Epithelial cell of proximal tubule (primary cell): ENCODE measurements around the gene ECHDC3. TPM values are rescaled to one million over a fixed set of nuclear protein-coding genes. Genes with fewer than 3 reads are reported as not detected.

Experiments
- DNase-seq: peaks from one replicate; pipeline ENCODE4 v3.0.0-alpha.2; 2011; ENCODE audit warnings: low read depth
- H3K4me3 ChIP-seq: 2 replicates; pipeline ENCODE4 v1.5.1; 2011; ENCODE audit warnings: low read depth, mild to moderate bottlenecking, low read length
- total RNA-seq: library from RNA; depleted of rRNA; stranded (reverse); fragments of >200 nt; gene quantifications from 2 replicates; pipeline ENCODE4 v1.2.3, GENCODE V29; 2015
- TF ChIP-seq, protein P1 (sequence below): conservative IDR thresholded peaks from 2 replicates; pipeline ENCODE4 v1.5.1; 2012; ENCODE audit warnings: low read depth, mild to moderate bottlenecking, low read length

The ECHDC3 gene
- total RNA-seq, 1 donor from 2014 or later = 20.2 TPM

DNA sequence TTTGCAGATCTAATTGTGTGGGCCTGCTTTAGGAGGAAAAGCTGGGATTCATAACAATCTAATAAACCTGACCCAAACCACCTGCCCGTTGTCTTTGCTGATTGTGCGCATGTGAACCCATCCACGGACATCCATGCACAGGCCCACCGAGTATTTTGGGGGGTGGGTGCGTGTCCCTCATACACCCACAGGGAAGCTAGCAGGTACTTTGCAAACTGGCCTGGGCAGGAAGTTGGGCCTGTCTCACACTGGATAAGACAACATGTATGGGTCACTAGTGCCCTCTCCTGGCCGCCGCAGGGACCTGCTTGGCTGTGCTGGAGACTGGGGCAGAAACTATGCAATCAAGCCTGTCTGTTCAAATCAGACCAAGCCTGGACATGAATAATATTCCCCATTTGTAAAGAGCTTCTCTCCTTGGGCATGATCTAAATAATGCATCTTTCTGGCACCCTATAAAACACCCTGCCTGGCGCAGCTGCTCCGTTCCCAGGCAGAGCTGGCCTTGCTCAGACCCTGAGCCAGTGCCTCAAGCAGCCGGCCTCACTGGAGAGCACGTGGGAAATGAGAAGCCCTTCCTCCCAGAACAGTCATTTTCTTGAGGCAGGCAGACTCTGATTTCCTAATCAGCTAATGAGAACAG, 15.8 kb downstream of the ECHDC3 start:
- peak; percentile 30 for DNase-seq
- H3K4me3 ChIP-seq = no peak overlapping the region
- TF ChIP-seq, protein P1, sequence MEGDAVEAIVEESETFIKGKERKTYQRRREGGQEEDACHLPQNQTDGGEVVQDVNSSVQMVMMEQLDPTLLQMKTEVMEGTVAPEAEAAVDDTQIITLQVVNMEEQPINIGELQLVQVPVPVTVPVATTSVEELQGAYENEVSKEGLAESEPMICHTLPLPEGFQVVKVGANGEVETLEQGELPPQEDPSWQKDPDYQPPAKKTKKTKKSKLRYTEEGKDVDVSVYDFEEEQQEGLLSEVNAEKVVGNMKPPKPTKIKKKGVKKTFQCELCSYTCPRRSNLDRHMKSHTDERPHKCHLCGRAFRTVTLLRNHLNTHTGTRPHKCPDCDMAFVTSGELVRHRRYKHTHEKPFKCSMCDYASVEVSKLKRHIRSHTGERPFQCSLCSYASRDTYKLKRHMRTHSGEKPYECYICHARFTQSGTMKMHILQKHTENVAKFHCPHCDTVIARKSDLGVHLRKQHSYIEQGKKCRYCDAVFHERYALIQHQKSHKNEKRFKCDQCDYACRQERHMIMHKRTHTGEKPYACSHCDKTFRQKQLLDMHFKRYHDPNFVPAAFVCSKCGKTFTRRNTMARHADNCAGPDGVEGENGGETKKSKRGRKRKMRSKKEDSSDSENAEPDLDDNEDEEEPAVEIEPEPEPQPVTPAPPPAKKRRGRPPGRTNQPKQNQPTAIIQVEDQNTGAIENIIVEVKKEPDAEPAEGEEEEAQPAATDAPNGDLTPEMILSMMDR = peak; percentile 91

DNA sequence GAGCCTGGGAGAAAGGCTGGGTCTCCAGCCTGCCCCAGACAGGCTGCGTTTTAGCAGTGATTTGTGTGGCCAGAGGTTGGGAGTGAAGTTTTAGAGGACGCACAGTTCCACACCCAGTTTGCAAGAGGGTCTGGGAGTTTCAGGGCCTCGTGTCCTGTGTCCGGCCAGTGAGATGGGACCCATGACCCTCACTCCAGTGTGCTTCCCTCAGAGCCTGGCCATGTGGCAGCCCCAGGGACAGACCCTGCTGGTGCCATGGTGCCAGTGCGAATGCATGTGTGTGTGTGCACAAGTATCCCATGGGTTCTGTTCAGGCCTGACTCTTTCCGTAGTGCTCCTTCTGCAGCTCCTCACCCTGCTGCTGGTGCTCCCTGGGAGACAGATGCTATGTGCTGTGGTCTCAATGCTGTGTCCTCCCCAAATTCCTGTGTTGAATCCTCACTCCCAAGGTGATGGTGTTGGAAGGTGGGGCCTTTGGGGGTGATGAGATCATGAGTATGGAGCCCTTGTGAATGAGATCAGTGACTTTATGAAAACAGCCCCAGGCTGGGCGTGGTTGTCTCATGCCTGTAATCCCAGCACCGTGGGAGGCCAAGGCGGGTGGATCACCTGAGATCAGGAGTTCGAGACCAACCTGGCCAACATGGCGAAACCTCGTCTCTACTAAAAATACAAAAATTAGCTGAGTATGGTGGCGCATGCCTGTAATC, 16.5 kb downstream of the ECHDC3 start:
- H3K4me3 ChIP-seq = no peak overlapping the region
- DNase-seq = no peak
- TF ChIP-seq, protein P1 = no peak

DNA sequence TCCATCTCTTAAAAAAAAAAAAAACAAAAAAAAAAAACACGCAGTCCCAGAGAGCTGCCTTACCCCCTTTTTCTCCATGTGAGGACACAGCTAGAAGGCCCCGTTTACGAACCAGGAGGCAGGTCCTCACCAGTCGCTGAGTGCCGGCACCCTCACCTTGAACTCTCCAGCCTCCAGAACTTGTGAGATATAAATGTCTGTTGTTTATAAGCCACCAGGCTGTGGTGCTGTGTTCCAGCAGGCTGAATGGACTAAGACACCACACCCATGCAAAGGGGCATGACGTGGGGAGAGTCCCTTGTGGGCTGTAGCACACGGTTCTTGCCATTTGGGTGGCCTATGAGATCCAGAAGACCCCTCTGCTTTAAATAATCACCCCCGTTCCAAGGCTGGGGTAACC, 17.2 kb downstream of the ECHDC3 start:
- H3K4me3 ChIP-seq = no peak overlapping the region
- TF ChIP-seq, protein P1 = no peak
- no peak for DNase-seq

DNA sequence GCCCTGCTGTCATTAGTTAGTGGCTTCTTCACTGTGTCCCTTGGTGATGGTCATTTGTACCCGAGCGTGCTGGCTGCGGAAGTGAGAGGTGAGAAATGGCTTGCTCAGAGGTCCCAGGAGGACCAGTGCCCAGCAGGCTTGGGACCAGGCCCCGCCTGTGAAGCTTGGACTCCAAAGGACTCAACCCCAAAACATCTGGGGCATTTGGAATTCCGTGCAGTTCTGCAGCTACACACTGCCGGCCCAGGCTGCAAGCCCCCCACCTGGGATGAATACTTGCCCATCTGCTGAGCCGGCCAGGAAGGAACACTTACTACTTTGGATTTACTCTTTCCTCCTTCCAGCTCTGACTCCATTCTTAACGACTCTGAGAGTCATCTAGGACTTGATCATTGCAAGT, 18.0 kb downstream of the ECHDC3 start:
- no peak overlapping the region for H3K4me3 ChIP-seq
- TF ChIP-seq, protein P1 = no peak
- DNase-seq = no peak

DNA sequence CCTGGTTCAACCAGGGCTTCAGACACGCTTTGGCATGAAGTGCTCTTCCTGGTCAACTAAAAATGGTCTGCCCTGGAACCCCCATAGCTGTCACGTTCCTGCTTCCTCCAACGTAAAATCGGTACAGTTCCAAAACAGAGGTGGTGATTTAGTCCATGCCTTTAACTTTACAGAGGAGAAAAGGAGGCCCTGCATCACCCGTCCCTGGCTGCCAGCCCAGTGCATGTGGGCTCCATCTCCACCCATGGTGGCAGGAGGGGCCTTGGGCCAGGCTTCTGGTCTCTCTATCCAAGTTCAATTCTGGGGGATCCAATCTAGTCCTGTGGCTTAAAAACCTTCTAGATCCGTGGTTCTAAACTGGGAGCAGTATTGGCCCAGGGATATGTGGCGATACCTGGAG, 18.7 kb downstream of the ECHDC3 start:
- DNase-seq = no peak
- H3K4me3 ChIP-seq = no peak overlapping the region
- TF ChIP-seq, protein P1 = no peak

DNA sequence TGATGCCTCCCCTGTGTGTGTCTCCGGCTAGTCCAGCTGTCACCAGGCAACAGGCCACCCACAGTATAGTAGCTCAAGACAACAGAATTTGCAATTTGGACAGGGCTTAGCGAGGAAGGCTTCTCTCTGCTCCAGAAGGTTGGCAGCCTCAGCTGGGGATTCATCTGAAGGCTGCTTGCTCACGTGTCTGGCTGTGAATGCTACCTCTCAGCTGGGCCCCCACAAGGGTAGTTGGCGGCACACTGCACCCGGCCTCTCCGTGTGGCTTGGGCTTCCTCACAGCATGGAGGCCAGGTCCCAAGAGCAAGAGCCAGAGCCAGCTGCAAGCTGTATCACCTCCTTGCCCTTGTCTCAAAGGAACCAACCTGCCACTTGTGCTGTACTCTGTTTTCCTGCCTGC, 19.2 kb downstream of the ECHDC3 start:
- TF ChIP-seq, protein P1 = no peak
- DNase-seq = no peak
- no peak overlapping the region for H3K4me3 ChIP-seq
